ENCODE measurements around the gene APP. TPM values are rescaled to one million over a fixed set of nuclear protein-coding genes. Genes with fewer than 3 reads are reported as not detected.

APP gene
- total and polyA plus RNA-seq, 10 of the 15 experiments (the other 5 are each of a cell fraction or from before 2014, with no cell fraction given) = 8.8 to 94.9 (median 51.0) TPM

GRCh38 chr21:26125433-26126167, 45.0 kb downstream of the APP start:
- ATAC-seq = no peak
- in situ Hi-C loops (cut with MboI) = no loop called here
- DNase-seq (ENCODE audit: low read depth, low spot score) = no peak
- H3K36me3 ChIP-seq (ENCODE audit: control insufficient read depth in 2 of 2, insufficient read depth in 2 of 2, low read length in 1 of 2) = no peaks in the 10 kb centered on the region
- 42% methylated on average over 8 of the region's 8 CpGs for WGBS (ENCODE audit: insufficient coverage, insufficient replicate concordance, low lambda C conversion rate, missing lambda C conversion rate)
- no peaks in the 10 kb centered on the region; the same call in 1 of the 2 replicates for H3K79me2 ChIP-seq (ENCODE audit: control insufficient read depth, insufficient read depth, low read length)
- ChIA-PET SMC1A (ENCODE audit: uncharacterized antibody, unreplicated experiment) (interaction anchor here (0.7 kb wide), 1 partner anchor 11 kb away, joined by 3 read pairs; no protein-coding TSS in a partner anchor), RAD21 (ENCODE audit: unreplicated experiment) (no interaction called here), CTCF (interaction anchor here (1.1 kb wide), 1 partner anchor 166 kb away, joined by 3 read pairs; no protein-coding TSS in a partner anchor), POLR2A (no interaction called here)
- H3K27ac ChIP-seq (ENCODE audit: control insufficient read depth, insufficient read depth) = no peak overlapping the region
- intact Hi-C loops (cut with micrococcal nuclease; ENCODE audit: unreplicated experiment) = no loop called here
- no peak overlapping the region for H2AFZ ChIP-seq (ENCODE audit: control insufficient read depth, low read depth, low read length)
- no TSS peak for BruUV-seq (replicated peaks)
- H4K20me1 ChIP-seq (ENCODE audit: control insufficient read depth, insufficient read depth) = no peaks in the 10 kb centered on the region
- TF ChIP-seq BRCA1 (IDR thresholded peaks at IDR 0.05; ENCODE audit: low read depth, low read length) (no peak), CREM (IDR thresholded peaks at IDR 0.05; ENCODE audit: low read depth) (no peak), HDAC2 (IDR thresholded peaks at IDR 0.05) (no peak), KAT2A (conservative IDR thresholded peaks at IDR 0.05; ENCODE audit: control insufficient read depth, low read depth, low read length) (no peak)
- no peaks in the 10 kb centered on the region for H3K4me1 ChIP-seq (ENCODE audit: control insufficient read depth, insufficient read depth, low read length)
- FAIRE-seq = no peak
- no peak overlapping the region for H3K4me2 ChIP-seq (ENCODE audit: control insufficient read depth, insufficient read depth)
- H3K27me3 ChIP-seq (replicated peaks in 1 of 2; ENCODE audit: control insufficient read depth in 2 of 2, insufficient read depth in 2 of 2, low read length in 1 of 2) = no peaks in the 10 kb centered on the region
- no peak overlapping the region for H3K4me3 ChIP-seq
- no peak overlapping the region for H3K9ac ChIP-seq (ENCODE audit: control insufficient read depth, insufficient read depth, low read length)
- no peaks in the 10 kb centered on the region for H3K9me3 ChIP-seq (replicated peaks; ENCODE audit: control insufficient read depth, insufficient read depth, low read length)

- ATAC-seq = no peak
- CTCF ChIA-PET = no interaction called here
Observed at GRCh38 chr21:26124896-26125295, 45.7 kb downstream of the APP start.

More at GRCh38 chr21:26124896-26125295, 45.7 kb downstream of the APP start:
- DNase-seq (ENCODE audit: low read depth, low spot score) = no peak
- Histone ChIP-seq H3K4me2 (ENCODE audit: control insufficient read depth, insufficient read depth) (no peak overlapping the region), H3K4me3 (no peak overlapping the region), H2AFZ (ENCODE audit: control insufficient read depth, low read depth, low read length) (no peak overlapping the region), H3K9ac (ENCODE audit: control insufficient read depth, insufficient read depth, low read length) (no peak overlapping the region), H3K9me3 (replicated peaks; ENCODE audit: control insufficient read depth, insufficient read depth, low read length) (no peaks in the 10 kb centered on the region), H3K27me3 (replicated peaks in 1 of 2; ENCODE audit: control insufficient read depth in 2 of 2, insufficient read depth in 2 of 2, low read length in 1 of 2) (no peaks in the 10 kb centered on the region), H3K27ac (ENCODE audit: control insufficient read depth, insufficient read depth) (no peak overlapping the region), H3K36me3 (ENCODE audit: control insufficient read depth in 2 of 2, insufficient read depth in 2 of 2, low read length in 1 of 2) (no peaks in the 10 kb centered on the region), H4K20me1 (ENCODE audit: control insufficient read depth, insufficient read depth) (no peaks in the 10 kb centered on the region), H3K79me2 (ENCODE audit: control insufficient read depth, insufficient read depth, low read length) (no peaks in the 10 kb centered on the region), H3K4me1 (ENCODE audit: control insufficient read depth, insufficient read depth, low read length) (no peaks in the 10 kb centered on the region)
- ChIA-PET RAD21 (ENCODE audit: unreplicated experiment) (no interaction called here), SMC1A (ENCODE audit: uncharacterized antibody, unreplicated experiment) (interaction anchor here (0.7 kb wide), 1 partner anchor 11 kb away, joined by 3 read pairs; no protein-coding TSS in a partner anchor), POLR2A (no interaction called here)
- TF ChIP-seq ATF2 (IDR thresholded peaks at IDR 0.05; ENCODE audit: low read length) (no peak), BCL3 (IDR thresholded peaks at IDR 0.05; ENCODE audit: borderline replicate concordance, insufficient read depth, low read depth, low read length, poor library complexity, severe bottlenecking) (no peak), SUPT20H (IDR thresholded peaks at IDR 0.05; ENCODE audit: borderline replicate concordance, control insufficient read depth, low read depth, low read length) (no peak), HDGF (IDR thresholded peaks at IDR 0.05) (no peak), BCL11A (IDR thresholded peaks at IDR 0.05; ENCODE audit: low read depth, low read length) (no peak), IKZF2 (IDR thresholded peaks at IDR 0.05) (no peak), CREM (IDR thresholded peaks at IDR 0.05; ENCODE audit: low read depth) (no peak), BACH1 (IDR thresholded peaks at IDR 0.05; ENCODE audit: borderline replicate concordance) (no peak), USF2 (IDR thresholded peaks at IDR 0.05; ENCODE audit: borderline replicate concordance, low read depth, low read length) (no peak)
- BruUV-seq (replicated peaks) = no TSS peak
- FAIRE-seq = no peak
- intact Hi-C loops (cut with micrococcal nuclease; ENCODE audit: unreplicated experiment) = no loop called here
- 13% methylated on average over 7 of the region's 7 CpGs for WGBS (ENCODE audit: insufficient coverage, insufficient replicate concordance, low lambda C conversion rate, missing lambda C conversion rate)
- in situ Hi-C loops (cut with MboI) = no loop called here

Data from GM12878 (cell line).